Mammary epithelial cell (primary cell): ENCODE results near the gene CASP10.

Experiments
- EZH2 ChIP-seq: IDR thresholded peaks from 2 replicates; pipeline ENCODE4 v1.6.1; 2012; ENCODE audit warnings: low read length, inconsistent platforms, borderline replicate concordance
- TF ChIP-seq, protein P1 (sequence below), 2 donors: IDR thresholded peaks in 1 of 2; conservative IDR thresholded peaks in 1 of 2; 2 replicates each; pipeline ENCODE4 v1.5.1; 2011 to 2012; ENCODE audit warnings: inconsistent platforms in 2 of 2, low read length in 2 of 2, mild to moderate bottlenecking in 2 of 2, control low read depth in 1 of 2, low read depth in 1 of 2; ENCODE audit not compliant: insufficient read depth in 1 of 2; ENCODE audit errors: extremely low read depth in 1 of 2

- TF ChIP-seq, protein P1, sequence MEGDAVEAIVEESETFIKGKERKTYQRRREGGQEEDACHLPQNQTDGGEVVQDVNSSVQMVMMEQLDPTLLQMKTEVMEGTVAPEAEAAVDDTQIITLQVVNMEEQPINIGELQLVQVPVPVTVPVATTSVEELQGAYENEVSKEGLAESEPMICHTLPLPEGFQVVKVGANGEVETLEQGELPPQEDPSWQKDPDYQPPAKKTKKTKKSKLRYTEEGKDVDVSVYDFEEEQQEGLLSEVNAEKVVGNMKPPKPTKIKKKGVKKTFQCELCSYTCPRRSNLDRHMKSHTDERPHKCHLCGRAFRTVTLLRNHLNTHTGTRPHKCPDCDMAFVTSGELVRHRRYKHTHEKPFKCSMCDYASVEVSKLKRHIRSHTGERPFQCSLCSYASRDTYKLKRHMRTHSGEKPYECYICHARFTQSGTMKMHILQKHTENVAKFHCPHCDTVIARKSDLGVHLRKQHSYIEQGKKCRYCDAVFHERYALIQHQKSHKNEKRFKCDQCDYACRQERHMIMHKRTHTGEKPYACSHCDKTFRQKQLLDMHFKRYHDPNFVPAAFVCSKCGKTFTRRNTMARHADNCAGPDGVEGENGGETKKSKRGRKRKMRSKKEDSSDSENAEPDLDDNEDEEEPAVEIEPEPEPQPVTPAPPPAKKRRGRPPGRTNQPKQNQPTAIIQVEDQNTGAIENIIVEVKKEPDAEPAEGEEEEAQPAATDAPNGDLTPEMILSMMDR (conservative IDR thresholded peaks at IDR 0.05 in 1 of 2, IDR thresholded peaks at IDR 0.05 in 1 of 2; ENCODE audit: extremely low read depth in 1 of 2, insufficient read depth in 1 of 2, low read depth in 1 of 2, low read length in 2 of 2), result peak; percentile 54 to 62
- no peak for TF ChIP-seq EZH2
Measured at GRCh38 chr2:201182650-201183364, at the start of gene CASP10.
